ENCODE results near the gene SLC4A8.

- TF ChIP-seq CTCF (conservative IDR thresholded peaks at IDR 0.05; ENCODE audit: low read length) = no peak
- no peak for TF ChIP-seq EZH2phosphoT487 (IDR thresholded peaks at IDR 0.05; ENCODE audit: borderline replicate concordance, low read depth, low read length)
These were observed 83.7 kb downstream of the SLC4A8 start for GRCh38 chr12:51508285-51508684.
